ENCODE measurements around the gene RYR3. TPM values are rescaled to one million over a fixed set of nuclear protein-coding genes. Genes with fewer than 3 reads are reported as not detected.

RYR3 gene
- polyA plus RNA-seq, 1 donor (not counting 4 experiments of a cell fraction or from before 2014, with no cell fraction given): 0.04 TPM

DNA sequence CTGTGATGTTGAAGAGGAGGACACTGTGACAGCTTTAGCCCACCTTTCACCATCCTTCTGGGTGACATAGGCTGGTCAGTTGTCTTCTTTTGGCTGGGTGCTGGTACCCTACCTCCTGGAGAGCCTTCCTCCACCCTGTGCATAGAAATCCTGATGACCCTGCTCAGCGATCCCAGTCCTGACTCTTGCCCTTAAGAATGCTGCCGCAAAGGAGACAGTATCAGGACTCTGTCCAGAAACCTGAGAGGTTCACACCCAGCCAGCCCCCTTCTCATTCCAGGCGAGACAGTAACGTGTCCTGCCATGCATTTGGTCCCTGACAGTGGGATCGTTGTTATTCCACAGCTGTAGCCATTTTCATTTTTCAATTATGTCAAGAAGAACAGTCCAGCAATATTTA, 344.7 kb downstream of the RYR3 start:
- Histone ChIP-seq H4K20me1 (ENCODE audit: control insufficient read depth, extremely low read depth, insufficient read depth, low read length) (no peaks in the 10 kb centered on the region), H3K27me3 (ENCODE audit: control insufficient read depth, extremely low read depth, insufficient read depth, low read length) (peaks cover 3% of the 10 kb centered on the region), H3K9ac (ENCODE audit: control insufficient read depth, extremely low read depth, insufficient read depth, low read length) (no peak overlapping the region), H3K9me3 (ENCODE audit: control insufficient read depth, low read depth, low read length) (no peaks in the 10 kb centered on the region), H3K4me2 (ENCODE audit: control insufficient read depth, extremely low read depth, insufficient read depth, low read depth, low read length) (no peak overlapping the region), H3K4me1 (ENCODE audit: control insufficient read depth, extremely low read depth, insufficient read depth, low read length) (no peaks in the 10 kb centered on the region), H2AFZ (ENCODE audit: control insufficient read depth, low read length) (no peak overlapping the region), H3K9me1 (ENCODE audit: control insufficient read depth, extremely low read depth, insufficient read depth, low read length) (no peaks in the 10 kb centered on the region), H3K79me2 (ENCODE audit: control insufficient read depth, insufficient read depth, low read length) (no peaks in the 10 kb centered on the region), H3K27ac (ENCODE audit: control insufficient read depth, insufficient read depth, low read length) (no peak overlapping the region), H3K4me3 (ENCODE audit: control insufficient read depth in 2 of 3, extremely low read depth in 1 of 3, insufficient read depth in 2 of 3, low read depth in 1 of 3, low read length in 3 of 3) (no peak overlapping the region), H3K36me3 (ENCODE audit: control insufficient read depth in 2 of 2, extremely low read depth in 1 of 2, insufficient read depth in 2 of 2, low read length in 2 of 2) (no peaks in the 10 kb centered on the region)
- dilution Hi-C loops (cut with MboI; ENCODE audit: extremely low pct_ligation_motif_present, low sequenced_read_pairs): no loop called here
- DNase-seq (ENCODE audit: low read depth, low spot score): no peak
- TF ChIP-seq EZH2 (IDR thresholded peaks at IDR 0.05; ENCODE audit: low read length): no peak
- TF ChIP-seq, protein P1, sequence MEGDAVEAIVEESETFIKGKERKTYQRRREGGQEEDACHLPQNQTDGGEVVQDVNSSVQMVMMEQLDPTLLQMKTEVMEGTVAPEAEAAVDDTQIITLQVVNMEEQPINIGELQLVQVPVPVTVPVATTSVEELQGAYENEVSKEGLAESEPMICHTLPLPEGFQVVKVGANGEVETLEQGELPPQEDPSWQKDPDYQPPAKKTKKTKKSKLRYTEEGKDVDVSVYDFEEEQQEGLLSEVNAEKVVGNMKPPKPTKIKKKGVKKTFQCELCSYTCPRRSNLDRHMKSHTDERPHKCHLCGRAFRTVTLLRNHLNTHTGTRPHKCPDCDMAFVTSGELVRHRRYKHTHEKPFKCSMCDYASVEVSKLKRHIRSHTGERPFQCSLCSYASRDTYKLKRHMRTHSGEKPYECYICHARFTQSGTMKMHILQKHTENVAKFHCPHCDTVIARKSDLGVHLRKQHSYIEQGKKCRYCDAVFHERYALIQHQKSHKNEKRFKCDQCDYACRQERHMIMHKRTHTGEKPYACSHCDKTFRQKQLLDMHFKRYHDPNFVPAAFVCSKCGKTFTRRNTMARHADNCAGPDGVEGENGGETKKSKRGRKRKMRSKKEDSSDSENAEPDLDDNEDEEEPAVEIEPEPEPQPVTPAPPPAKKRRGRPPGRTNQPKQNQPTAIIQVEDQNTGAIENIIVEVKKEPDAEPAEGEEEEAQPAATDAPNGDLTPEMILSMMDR (optimal IDR thresholded peaks at IDR 0.05 in 1 of 3, IDR thresholded peaks at IDR 0.05 in 1 of 3, conservative IDR thresholded peaks at IDR 0.05 in 1 of 3; ENCODE audit: extremely low read depth in 1 of 3, insufficient read depth in 2 of 3, low read length in 3 of 3): no peak
- FAIRE-seq: no peak

DNA sequence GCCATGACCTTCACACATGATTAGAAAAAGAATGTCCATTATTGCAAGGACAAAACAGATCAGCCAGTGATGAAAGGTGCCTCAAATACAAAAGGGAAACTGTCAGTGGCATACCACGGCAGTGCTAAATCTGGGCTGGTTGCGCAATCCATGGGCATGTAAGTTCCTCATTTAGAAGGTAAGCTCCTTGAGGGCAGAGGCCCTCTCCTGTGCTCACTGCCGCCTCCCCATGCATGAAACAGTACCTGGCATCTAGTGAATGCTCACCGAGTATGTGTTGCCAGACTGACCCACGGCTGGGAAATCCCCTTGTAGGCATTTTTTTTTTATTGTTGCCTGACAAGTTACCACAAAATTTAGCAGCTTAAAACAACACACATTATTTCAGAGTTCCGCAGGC, 345.4 kb downstream of the RYR3 start:
- no peak overlapping the region for H2AFZ ChIP-seq (ENCODE audit: control insufficient read depth, low read length)
- no peak overlapping the region for H3K27ac ChIP-seq (ENCODE audit: control insufficient read depth, insufficient read depth, low read length)
- DNase-seq (ENCODE audit: low read depth, low spot score) (no peak), FAIRE-seq (no peak)
- H3K27me3 ChIP-seq (ENCODE audit: control insufficient read depth, extremely low read depth, insufficient read depth, low read length): peaks cover 3% of the 10 kb centered on the region
- H3K9me3 ChIP-seq (ENCODE audit: control insufficient read depth, low read depth, low read length): no peaks in the 10 kb centered on the region
- no peaks in the 10 kb centered on the region for H4K20me1 ChIP-seq (ENCODE audit: control insufficient read depth, extremely low read depth, insufficient read depth, low read length)
- no peak overlapping the region for H3K4me2 ChIP-seq (ENCODE audit: control insufficient read depth, extremely low read depth, insufficient read depth, low read depth, low read length)
- no peak overlapping the region for H3K9ac ChIP-seq (ENCODE audit: control insufficient read depth, extremely low read depth, insufficient read depth, low read length)
- no peaks in the 10 kb centered on the region for H3K4me1 ChIP-seq (ENCODE audit: control insufficient read depth, extremely low read depth, insufficient read depth, low read length)
- TF ChIP-seq, protein P1 (optimal IDR thresholded peaks at IDR 0.05 in 1 of 3, IDR thresholded peaks at IDR 0.05 in 1 of 3, conservative IDR thresholded peaks at IDR 0.05 in 1 of 3; ENCODE audit: extremely low read depth in 1 of 3, insufficient read depth in 2 of 3, low read length in 3 of 3): no peak
- no peak for TF ChIP-seq EZH2 (IDR thresholded peaks at IDR 0.05; ENCODE audit: low read length)
- no peaks in the 10 kb centered on the region for H3K9me1 ChIP-seq (ENCODE audit: control insufficient read depth, extremely low read depth, insufficient read depth, low read length)
- H3K4me3 ChIP-seq (ENCODE audit: control insufficient read depth in 2 of 3, extremely low read depth in 1 of 3, insufficient read depth in 2 of 3, low read depth in 1 of 3, low read length in 3 of 3): no peak overlapping the region
- no peaks in the 10 kb centered on the region for H3K36me3 ChIP-seq (ENCODE audit: control insufficient read depth in 2 of 2, extremely low read depth in 1 of 2, insufficient read depth in 2 of 2, low read length in 2 of 2)
- H3K79me2 ChIP-seq (ENCODE audit: control insufficient read depth, insufficient read depth, low read length): no peaks in the 10 kb centered on the region
- dilution Hi-C loops (cut with MboI; ENCODE audit: extremely low pct_ligation_motif_present, low sequenced_read_pairs): no loop called here
